NAMALWA (cell line): Measurements from ENCODE around the gene ARHGEF7.
A peak's percentile ranks its signal among the peaks of the same experiment; 100 is the strongest.
"Not testable (repeated sequence)": the region's sequence is repeated elsewhere in the genome, so short reads cannot be mapped to it uniquely, and the experiment has no call there.

Experiments used
- DNase-seq: peaks from one replicate; pipeline ENCODE4 v3.0.0-alpha.2; 2015; ENCODE audit warnings: low spot score

Gene ARHGEF7

DNA sequence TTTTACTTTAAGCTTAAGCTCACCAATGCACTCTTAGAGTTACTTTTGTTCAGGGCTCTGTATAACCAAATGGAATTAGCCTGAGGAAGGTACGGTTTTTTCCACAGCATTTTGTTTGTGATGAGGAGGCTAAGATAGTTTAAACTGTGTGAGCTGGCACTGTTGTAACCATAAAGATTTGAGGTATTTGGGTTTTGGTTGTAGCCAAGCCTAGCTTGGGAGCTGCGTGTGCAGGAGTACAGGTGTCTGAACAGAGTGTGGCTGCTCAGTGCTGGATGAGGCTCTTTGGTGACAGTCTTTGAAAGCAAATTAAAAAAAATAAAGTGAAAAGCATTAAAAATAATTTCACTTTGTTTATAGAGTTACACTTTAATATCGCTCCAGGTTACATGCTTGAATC, 56.0 kb downstream of the ARHGEF7 start:
- no peak for DNase-seq

- no peak for DNase-seq
Observed at GRCh38 chr13:111171629-111172028, 56.5 kb downstream of the ARHGEF7 start.

DNA sequence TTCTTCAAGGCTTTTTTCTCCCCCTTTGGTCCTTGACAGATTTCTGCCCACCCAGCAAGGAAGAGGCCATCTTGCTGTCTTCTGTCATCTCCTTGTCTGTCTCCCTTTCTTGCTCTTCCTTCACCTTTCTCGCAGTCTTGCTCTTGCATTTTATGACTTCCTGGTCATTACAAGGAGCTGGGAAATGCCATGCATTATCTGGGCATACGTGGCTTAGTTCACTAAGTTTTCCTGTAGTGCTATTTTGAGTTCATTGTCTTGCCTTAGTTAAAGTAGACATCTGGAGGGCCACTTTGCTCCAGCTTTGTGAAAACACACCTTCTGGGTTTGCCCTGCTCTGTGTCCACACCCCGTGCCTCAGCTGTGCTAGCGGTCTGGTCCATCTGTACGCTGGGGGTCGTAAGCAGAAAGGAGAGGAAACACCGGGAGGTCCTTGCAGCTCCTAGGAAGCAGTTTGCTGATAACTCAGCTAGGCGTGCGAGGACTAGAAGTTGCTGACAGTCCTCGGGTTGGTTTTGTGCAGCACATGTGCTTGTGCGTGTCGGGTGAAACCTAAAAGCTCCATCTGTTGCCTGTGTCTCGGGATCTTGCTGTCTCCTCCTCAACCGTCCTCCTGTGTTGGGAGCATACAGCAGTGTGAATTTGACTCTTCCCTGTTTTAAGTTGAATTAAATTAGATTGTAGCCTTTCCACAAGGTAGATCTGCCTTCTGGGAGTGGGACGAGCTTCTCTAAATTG, 59.4 kb downstream of the ARHGEF7 start:
- no peak for DNase-seq

DNA sequence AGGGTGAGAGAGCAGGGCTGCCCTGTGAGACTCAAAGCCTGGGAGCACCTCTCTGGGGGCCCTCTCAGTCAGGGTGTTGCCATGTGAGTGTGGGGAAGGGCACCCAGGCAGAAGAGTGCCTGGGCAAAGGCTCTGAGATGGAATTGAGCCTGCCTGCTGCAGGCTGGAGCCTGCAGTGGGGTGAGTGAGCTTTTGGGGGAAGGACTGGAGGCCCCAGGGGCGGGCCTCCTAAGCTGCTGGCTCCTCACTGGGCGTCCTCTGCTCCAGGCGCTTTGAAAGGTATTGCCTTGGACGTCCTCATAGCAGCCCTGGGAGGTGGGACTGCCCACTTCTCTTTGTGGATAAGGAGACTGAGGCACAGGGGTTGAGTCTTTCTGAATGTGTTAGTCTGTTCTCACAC, 60.3 kb downstream of the ARHGEF7 start:
- DNase-seq, result no peak

DNA sequence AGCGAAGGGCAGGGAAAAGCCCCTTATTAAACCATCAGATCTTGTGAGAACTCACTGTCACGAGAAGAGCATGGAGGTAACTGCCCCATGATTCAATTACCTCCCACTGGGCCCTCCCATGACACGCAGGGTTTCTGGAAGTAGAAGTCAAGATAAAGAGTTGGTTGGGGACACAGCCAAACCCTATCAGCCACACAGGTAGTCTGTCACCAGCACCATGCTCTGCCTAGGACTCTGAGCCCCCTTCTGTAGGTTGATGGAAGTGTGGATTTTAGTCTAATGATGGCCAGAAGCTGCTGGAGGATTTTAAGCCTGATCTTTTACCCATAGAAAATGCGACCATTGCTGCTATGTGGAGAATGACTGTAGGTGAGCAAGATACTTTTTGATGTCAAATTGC, 60.8 kb downstream of the ARHGEF7 start:
- DNase-seq, result peak; percentile 47

DNA sequence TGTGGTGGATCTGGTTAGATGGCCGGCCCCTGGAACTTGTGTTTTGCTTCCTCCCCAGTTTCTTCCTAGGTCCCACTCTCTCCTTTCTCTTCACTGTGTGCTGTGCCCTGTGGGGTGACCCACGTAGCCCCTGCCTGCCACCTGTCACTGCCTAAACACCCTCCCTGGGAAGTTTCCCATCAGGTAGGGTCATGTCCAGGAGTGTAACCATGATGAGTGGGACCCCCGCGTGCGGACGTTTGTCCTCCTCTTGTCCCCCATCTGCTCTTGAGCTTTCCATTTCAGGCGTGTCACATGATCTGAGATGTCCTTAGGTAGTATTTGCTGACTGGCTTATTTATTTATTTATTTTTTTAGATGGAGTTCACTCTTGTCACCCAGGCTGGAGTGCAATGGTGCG, 61.3 kb downstream of the ARHGEF7 start:
- DNase-seq, result no peak

DNA sequence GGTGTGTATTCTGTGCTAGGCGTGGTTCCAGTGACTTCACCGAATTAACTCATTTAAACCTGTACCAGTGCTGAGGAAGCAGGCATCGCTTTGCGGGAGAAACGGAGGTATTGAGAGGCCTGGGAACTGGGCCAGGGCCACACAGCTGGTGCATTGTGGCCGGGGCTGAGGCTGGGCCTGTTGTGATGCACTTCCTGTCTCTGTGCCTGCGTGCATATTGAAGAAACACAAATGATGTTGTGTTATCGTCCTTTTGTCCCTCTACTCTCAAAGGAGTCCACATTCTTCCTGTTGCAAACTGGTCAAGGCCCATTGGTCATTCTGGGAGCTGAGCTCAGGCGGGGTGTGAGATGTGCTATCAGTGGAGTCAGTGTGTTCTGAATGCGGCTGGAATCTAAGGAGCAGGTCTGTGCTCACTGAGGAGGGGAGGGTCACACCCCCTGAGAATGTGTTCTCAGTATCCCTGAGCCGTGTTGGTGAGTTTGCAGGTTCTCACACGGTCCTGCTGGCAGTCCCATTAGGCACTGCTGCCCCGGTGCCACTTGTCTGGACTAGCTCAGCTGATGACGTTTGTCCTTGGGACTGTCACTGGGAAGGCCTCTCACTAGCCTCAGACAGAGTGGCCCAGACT, 62.1 kb downstream of the ARHGEF7 start:
- peak; percentile 77 for DNase-seq

- no peak for DNase-seq
Observed at GRCh38 chr13:111177921-111178320, 62.8 kb downstream of the ARHGEF7 start.

DNA sequence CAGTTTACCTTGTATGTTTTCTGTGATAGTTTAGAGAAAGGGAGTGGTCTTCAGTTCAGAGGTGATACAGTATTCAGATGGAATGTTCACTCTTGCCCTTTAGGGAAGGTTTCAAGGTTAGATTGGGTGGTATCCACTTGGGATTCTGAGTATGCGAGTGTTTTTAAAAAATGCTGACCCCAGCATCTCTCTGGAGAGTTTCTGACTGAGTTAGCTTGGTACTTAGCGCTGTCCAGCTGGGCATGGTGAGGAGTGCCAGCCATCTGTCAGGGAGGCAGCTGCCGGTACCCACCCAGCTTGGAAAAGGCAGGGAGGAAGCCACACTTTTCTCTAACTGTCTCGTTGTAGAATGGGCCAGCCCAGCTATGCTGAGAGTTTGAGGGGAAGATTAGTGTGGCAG, 63.3 kb downstream of the ARHGEF7 start:
- DNase-seq, result no peak

- DNase-seq, result peak; percentile 32
Observed at GRCh38 chr13:111179908-111180760, 65.0 kb downstream of the ARHGEF7 start.

DNA sequence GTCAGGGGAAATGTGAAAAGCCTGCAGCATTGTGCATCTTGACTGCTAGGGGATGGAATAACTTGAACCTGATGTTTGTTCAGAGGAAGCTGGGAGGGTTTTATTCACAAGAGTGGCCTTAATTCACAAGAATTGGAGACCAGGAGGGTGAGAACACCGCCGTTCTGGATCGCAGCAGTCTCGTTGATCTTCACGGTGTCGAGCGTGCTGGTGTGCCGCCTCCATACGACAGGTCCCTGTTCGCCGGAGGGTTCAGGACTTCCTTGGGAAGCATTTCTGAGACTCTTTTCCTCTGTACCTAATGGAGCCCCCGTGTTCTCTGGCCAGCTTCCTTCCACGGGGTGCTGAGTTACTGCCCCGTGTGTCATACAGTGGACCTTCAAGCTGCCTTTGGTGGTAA, 66.9 kb downstream of the ARHGEF7 start:
- no peak for DNase-seq

- DNase-seq, result no peak
Observed at GRCh38 chr13:111183087-111183645, 68.1 kb downstream of the ARHGEF7 start.

- DNase-seq, result peak; percentile 88
Observed at GRCh38 chr13:111183959-111184358, 68.8 kb downstream of the ARHGEF7 start.

DNA sequence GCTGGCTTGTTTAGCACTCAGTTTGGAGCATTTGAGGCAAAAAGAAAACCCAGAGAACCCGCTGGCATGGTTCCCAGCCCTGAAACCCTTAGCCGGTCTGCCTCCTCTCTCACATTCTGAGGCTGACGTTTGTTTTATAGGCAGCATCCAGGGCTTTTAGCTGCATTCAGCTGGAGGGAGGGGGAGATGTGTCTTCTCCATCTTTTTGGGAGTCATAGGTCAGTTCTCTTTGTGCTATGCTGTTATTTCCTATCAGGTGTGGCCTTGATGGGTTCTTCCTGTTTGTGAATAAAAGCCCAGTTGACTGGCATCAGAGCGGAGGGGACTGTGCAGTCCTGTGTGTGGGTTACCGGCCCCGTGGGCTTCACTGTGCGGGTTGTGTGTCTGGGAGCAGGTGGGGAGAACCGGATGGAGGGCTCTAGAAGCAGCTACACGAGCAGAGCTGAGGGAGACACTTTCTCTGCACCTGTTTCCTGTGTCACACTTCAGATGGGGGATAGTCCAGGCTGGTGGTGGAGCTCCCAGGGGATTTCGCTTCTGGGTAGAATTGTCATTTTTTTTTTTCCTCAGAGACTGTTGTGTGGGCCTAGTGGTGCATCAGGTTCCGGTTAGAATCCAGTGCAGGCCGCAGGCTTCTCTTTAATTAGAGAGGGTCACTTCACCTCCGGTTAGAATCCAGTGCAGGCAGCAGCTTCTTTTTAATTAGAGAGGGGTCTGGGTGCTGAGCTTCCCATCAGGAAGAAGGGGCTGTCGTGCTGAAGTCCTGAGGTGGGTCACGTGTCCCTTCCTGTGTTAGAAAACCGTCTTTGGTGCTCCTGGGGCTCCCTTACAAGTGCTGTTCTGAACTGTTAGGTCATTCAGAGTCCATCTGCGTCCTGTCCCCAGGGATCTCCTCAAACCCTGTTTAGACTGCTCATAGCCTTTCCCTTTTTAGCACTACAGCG, 69.6 kb downstream of the ARHGEF7 start:
- peak; percentile 99 for DNase-seq

GRCh38 chr13:111186305-111186935, 71.3 kb downstream of the ARHGEF7 start:
- DNase-seq, result peak; percentile 67

GRCh38 chr13:111187960-111188541, 72.9 kb downstream of the ARHGEF7 start:
- DNase-seq, result peak; percentile 55

GRCh38 chr13:111189064-111189505, 74.0 kb downstream of the ARHGEF7 start:
- not testable (repeated sequence) for DNase-seq

GRCh38 chr13:111189516-111189915, 74.4 kb downstream of the ARHGEF7 start:
- not testable (repeated sequence) for DNase-seq

DNA sequence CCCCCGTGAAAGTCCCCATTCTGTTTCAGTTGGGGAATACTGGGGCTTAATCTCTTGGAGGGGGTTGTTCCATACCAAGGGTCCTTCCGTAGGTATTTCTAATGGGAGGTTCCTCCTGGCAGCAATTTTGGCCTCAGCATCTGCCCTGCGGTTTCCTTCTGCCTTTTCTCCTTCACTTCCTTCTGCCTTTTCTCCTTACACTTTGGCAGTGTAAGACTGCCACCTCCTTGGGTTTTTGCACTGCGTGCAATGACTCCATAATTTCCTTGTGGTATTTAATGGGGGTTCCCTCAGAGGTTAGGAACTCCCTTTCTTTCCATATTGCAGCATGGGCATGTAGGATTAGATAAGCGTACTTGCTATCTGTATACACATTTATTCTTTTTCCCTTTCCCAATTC, 78.1 kb downstream of the ARHGEF7 start:
- DNase-seq, result not testable (repeated sequence)

DNA sequence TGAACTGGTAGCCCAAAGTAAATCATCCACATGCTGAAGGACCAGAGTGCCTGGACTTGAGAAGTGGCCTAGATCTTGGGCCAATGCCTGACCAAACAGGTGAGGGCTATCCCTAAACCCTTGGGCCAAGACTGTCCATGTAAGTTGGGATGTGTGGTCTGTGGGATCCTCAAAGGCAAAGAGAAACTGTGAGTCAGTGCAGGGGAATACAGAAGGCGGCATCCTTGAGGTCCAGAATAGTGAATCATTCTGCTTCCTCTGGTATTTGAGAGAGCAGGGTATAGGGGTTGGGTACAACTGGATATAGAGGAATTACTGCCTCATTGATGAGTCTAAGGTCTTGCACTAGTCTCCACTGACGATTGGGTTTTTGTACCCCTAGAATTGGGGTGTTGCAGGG, 79.5 kb downstream of the ARHGEF7 start:
- not testable (repeated sequence) for DNase-seq
